AG08396 (cell line): Measurements from ENCODE around the gene JPH2.
"Not testable (repeated sequence)": the region's sequence is repeated elsewhere in the genome, so short reads cannot be mapped to it uniquely, and the experiment has no call there.

ENCODE experiments used
- DNase-seq: peaks from one replicate; pipeline ENCODE4 v3.0.0; 2012; ENCODE audit warnings: low spot score, mixed read lengths

The JPH2 gene

DNA sequence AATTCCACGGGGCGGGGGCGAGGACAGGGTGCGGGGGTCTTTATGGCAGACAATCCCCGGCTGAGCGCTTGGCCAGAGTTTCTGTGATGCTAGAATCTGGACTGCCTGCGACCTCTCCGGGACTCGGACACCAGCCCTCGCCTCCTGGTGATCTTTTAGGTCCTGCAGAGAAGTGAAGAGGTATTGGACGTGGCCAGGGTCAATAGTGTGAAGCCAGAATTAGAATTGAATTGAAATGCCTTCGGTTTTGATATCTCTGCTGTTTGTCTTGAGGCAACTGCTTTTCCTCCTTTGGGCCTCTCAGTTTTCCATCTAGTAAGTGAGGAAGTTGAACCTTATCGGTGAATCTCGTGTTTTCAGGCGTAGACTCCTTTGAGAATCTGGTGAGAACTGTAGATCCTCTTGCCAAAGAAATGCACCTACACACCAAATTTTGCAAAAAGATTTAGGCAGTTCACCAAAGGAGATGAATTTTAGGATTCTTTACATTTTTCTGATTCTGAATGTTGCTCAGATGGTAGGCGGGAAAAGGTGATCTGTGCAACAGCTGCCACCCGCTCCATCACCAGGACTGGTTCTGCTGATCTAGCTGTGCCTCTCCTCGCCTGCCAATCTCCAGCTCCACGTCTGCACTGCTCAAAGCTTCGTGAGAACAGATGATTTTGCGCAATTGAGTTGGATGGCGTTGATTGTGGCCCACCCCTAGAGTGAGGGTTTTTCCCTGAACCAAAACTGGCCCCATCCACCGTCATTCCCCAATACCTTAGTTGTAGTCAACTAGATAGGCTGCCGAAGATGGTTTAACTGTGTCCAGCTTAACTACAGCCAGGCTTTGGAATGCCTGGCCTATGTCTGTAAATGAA is 24.4 kb upstream of the JPH2 start:
- DNase-seq: no peak

DNA sequence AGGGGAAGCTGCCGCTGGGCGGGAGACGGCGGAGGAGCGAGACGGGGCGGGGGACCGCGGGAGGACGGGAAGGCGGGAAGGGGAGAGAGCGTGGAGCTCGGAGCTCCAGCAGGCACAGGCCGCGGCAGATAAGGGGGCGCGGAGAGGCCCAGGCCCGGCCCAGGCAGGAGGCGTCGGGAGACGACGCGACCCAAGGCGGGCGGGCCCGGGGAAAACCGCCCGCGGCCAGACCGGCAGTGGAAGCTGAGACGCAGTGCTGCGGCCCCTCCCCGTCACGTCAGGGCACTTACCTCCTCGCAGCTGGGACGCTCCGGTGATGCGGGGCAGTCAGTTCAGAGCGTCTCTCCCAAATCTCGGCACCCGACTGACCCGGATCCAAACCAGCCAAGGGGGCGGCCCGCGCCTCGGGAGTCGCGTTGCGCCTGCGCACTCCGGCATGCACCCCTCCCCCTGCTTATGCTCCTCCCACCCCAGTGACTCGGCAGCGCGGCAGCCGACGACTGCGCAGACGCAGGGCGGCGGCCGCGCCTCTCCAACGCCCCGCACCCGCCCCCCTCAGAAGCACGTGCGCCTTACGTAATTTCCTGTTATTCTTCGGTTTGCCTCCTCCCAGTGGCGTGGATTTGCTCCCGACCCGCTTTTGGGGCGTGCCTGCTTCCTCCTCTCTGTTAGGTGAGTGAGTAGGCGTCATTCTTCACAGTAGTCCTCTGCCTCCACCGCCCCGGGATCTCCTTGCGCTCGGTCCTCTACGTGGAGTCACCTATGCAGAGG is 23.6 kb upstream of the JPH2 start, which contains the start of gene OSER1:
Gene OSER1, minus strand, starts transcription at position 366 of the 771 bp plus-strand sequence. CDS start 3,814 bp downstream, outside the sequence.
- DNase-seq: peak; percentile 100

GRCh38 chr20:44209686-44210405 is 22.9 kb upstream of the JPH2 start:
- no peak for DNase-seq

DNA sequence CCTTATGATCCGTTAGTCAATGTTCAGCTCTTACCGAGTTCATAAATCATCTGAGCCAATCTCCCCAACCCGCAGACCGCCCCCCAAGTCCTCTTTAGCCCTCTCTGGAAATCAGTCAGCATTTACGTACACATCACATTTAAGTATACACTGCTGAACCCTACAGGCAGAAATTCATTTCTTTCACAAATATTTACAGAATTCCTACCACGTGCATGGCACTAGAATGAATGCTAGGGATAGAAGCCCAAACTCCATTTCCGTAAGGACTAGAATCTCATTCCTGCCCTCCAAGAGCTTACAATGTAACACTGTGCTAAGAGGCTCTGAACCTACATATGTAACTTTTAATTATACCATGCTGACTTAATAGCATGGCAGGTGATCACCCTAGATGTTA is 21.8 kb upstream of the JPH2 start:
- DNase-seq: no peak

- DNase-seq: no peak
Measured at GRCh38 chr20:44208165-44208564, 21.2 kb upstream of the JPH2 start.

GRCh38 chr20:44207126-44207723 is 20.2 kb upstream of the JPH2 start:
- no peak for DNase-seq

DNA sequence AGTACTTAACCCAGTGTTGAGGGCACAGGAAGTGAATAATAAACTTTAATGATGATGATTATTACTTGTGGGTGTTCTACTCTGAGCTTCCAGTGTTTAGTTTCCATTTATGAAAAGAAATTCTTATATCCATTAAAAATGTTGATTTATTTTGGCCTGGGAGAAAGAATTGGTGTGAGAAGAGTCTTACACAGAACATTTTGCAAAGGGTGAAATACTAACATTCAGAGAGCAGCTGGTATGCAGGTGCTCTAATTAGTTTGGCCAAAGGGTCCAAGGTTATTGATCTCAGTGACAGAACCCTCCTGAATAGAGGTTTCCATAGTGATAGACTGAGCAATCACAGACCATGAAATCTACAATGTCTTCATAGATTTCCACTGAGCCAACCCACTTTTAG is 19.1 kb upstream of the JPH2 start:
- no peak for DNase-seq

GRCh38 chr20:44204832-44205215 is 17.8 kb upstream of the JPH2 start:
- DNase-seq: no peak

DNA sequence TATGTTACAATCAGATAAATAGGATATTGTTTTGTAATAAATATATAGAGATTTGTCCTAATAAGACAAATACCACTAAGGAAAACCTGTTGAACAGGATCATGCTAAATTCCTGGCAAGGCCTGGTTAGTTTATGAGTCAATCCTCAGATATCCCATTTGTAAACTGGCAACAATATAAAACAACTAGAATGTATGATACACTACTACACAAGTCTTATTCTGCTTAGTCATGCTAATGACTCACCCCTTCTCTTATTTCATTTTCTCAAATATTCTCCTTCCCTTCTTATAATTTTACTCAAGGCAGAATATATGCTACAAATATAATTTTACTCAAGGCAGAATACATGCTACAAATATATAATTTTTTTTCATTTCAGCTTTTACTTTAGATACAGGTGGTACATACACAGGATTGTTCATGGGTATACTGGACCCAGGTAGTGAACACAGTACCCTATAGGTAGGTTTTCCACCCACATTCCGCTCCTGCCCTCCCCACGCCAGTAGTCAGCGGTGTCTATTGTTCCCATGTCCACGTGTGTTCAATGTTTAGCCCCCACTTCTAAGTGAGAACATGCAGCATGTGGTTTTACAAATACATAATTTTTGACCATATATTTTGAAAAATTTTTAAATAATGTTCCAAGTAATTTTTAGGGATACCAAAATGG is 17.3 kb upstream of the JPH2 start:
- peak; percentile 79 for DNase-seq

DNA sequence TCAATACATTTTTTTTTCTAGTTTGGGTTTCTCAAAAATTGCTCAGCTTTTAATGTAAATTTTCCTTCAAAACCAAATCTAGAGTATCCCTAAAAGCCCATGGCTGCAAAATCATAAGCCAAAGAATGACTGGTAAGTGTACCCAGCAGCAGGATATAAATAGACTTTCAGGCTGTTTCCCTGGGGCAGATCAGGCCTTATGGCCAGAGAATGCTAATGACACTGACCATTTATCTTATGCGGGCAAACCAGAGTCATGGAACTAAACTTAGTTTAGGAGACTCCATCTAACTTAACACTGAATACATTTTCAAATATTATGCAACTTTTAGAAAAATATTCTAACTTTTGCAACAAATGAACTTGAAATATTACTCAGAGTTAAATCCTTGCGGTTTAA is 16.2 kb upstream of the JPH2 start:
- no peak for DNase-seq

GRCh38 chr20:44200983-44201382 is 14.0 kb upstream of the JPH2 start:
- DNase-seq: no peak

GRCh38 chr20:44200371-44200770 is 13.4 kb upstream of the JPH2 start:
- DNase-seq: no peak

- no peak for DNase-seq
Measured at GRCh38 chr20:44199877-44200276, 12.9 kb upstream of the JPH2 start.

- DNase-seq: no peak
Measured at GRCh38 chr20:44198872-44199271, 11.9 kb upstream of the JPH2 start.

- DNase-seq: no peak
Measured at GRCh38 chr20:44196271-44196670, 9.3 kb upstream of the JPH2 start.

- no peak for DNase-seq
Measured at GRCh38 chr20:44195605-44196004, 8.6 kb upstream of the JPH2 start.

DNA sequence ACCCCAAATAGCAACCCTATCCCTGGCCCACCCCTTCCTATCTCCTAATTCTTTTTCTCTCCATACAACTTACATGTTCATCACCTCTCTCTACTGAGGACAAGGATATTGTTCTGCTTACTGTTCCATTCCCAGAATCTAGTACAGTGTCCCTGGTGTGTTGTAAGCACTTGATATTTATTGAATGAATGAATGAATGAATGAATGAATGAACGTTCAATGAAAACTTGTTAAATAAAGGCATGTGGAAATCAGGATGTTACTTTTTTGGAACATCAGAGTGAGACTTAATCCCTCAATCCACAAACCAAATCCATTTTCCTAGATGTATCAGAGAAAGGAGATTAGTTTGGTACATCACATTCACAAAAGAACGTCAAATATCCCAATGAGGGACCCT is 6.8 kb upstream of the JPH2 start:
- no peak for DNase-seq

- not testable (repeated sequence) for DNase-seq
Measured at GRCh38 chr20:44191640-44192039, 4.7 kb upstream of the JPH2 start.

DNA sequence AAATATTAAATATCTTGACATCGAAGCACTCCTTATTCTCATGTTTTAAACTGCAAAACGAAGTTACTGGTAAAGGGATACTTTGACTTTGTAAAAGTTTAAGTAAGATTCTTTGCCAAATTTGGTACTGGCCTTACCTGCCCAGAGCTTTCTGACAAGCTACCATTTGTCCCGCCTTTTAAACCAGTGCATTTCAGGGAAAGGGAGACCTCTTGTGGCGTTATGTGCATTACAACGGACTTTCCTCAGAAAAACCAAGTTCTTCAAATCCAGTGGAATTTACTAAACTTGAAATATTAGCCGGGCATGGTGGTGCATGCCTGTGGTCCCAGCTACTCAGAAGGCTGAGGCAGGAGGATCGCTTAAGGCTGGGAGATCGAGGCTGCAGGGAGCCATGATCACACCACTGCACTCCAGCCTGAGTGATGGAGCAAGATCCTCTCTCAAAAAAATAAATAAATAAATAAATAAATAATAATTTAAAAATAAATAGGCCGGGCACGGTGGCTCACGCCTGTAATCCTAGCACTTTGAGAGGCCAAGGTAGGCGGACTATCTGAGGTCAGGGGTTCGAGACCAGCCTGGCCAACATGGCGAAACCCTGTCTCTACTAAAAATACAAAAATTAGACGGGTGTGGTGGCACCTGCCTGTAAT is 3.3 kb upstream of the JPH2 start:
- peak; percentile 57 for DNase-seq

DNA sequence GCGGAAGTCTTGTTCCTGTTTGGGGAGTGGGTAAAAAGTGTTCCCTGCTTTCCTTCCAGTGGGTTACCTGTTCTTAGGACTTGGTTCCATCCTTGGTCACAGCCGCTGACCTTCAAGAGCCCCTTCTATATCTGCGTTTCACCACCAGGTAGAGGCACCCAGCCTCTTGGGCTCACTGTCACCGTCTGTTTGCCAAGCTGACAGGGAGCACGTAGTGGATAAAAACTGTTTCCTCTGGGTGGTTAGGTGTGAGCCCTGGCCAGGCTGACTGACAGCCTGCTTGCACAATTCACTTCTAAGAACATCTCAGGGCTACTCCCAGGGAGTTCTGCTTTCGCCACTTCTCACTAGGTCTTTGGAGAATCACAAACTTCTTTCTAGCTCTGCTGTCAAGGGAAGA is 1.8 kb upstream of the JPH2 start:
- DNase-seq: no peak
